OCI-LY1 (cell line): ENCODE measurements around the gene FAXC.

Experiments
- H2AFZ ChIP-seq: fragments of 200-600 bp; sonication (generic), shearing (Covaris generic); 2 replicates; pipeline ENCODE4 v1.6.0; 2014; ENCODE audit warnings: antibody characterized with exemption, mild to moderate bottlenecking, low read length
- H3F3A ChIP-seq: fragments of 200-600 bp; sonication (generic), shearing (Covaris generic); 2 replicates; pipeline ENCODE4 v1.6.0; 2014; ENCODE audit warnings: mild to moderate bottlenecking, antibody characterized with exemption, low read length, moderate library complexity; ENCODE audit not compliant: insufficient read depth
- H3K27ac ChIP-seq: fragments of 200-600 bp; sonication (generic); 2 replicates; pipeline ENCODE4 v1.5.1; 2014; ENCODE audit warnings: low read length, mixed run types, mild to moderate bottlenecking, low read depth; ENCODE audit not compliant: poor library complexity, severe bottlenecking
- H3K27me3 ChIP-seq: fragments of 200-600 bp; sonication (generic); 2 replicates; pipeline ENCODE4 v1.6.0; 2014; ENCODE audit warnings: antibody characterized with exemption, mild to moderate bottlenecking, low read length, moderate library complexity; ENCODE audit not compliant: insufficient read depth
- H3K36me3 ChIP-seq: fragments of 200-600 bp; sonication (generic); 2 replicates; pipeline ENCODE4 v1.6.1; 2014; ENCODE audit warnings: mild to moderate bottlenecking, antibody characterized with exemption, low read length, moderate library complexity, mixed read lengths; ENCODE audit not compliant: insufficient read depth
- H3K4me1 ChIP-seq: fragments of 200-600 bp; sonication (generic); 2 replicates; pipeline ENCODE4 v1.5.1; 2014; ENCODE audit warnings: mild to moderate bottlenecking, low read length, moderate library complexity; ENCODE audit not compliant: insufficient read depth, severe bottlenecking
- H3K4me2 ChIP-seq: fragments of 200-600 bp; sonication (generic), shearing (Covaris generic); 2 replicates; pipeline ENCODE4 v1.6.1; 2014; ENCODE audit warnings: low read length
- H3K4me3 ChIP-seq: fragments of 200-600 bp; sonication (generic); 2 replicates; pipeline ENCODE4 v1.5.1; 2014; ENCODE audit warnings: low read length, low read depth, mild to moderate bottlenecking, mixed read lengths; ENCODE audit not compliant: poor library complexity, severe bottlenecking
- H3K79me2 ChIP-seq: fragments of 200-600 bp; shearing (Covaris generic); 2 replicates; pipeline ENCODE4 v1.6.1; 2016; ENCODE audit warnings: mixed run types, low read length, mixed read lengths; ENCODE audit not compliant: insufficient read depth
- H3K9ac ChIP-seq: fragments of 200-600 bp; sonication (generic), shearing (Covaris generic); 2 replicates; pipeline ENCODE4 v1.6.1; 2014; ENCODE audit warnings: mild to moderate bottlenecking, low read length, mixed read lengths
- H3K9me2 ChIP-seq: fragments of 200-600 bp; sonication (generic), shearing (Covaris generic); 2 replicates; pipeline ENCODE4 v1.6.1; 2014; ENCODE audit warnings: low read depth, mild to moderate bottlenecking, low read length, mixed read lengths
- H3K9me3 ChIP-seq: fragments of 200-600 bp; shearing (Covaris generic); 2 replicates; pipeline ENCODE4 v1.6.1; 2014; ENCODE audit warnings: low read length, mixed read lengths
- H4K20me1 ChIP-seq: fragments of 200-600 bp; sonication (generic), shearing (Covaris generic); 2 replicates; pipeline ENCODE4 v1.6.0; 2016; ENCODE audit warnings: mild to moderate bottlenecking, low read length; ENCODE audit not compliant: insufficient read depth
- CTCF ChIP-seq: fragments of 200-600 bp; sonication (generic), shearing (Covaris generic); IDR thresholded peaks from 2 replicates; pipeline ENCODE4 v1.5.1; 2017; ENCODE audit warnings: mild to moderate bottlenecking, antibody characterized with exemption, low read length, moderate library complexity, mixed read lengths
- EZH2 ChIP-seq: fragments of 200-600 bp; sonication (generic), shearing (Covaris generic); IDR thresholded peaks from 2 replicates; pipeline ENCODE4 v1.8.0; 2017; ENCODE audit warnings: borderline replicate concordance, mixed run types, mild to moderate bottlenecking, antibody characterized with exemption, low read length, moderate library complexity, mixed read lengths

FAXC gene

GRCh38 chr6:99295276-99295675, 54.2 kb downstream of the FAXC start:
- Histone ChIP-seq H3K4me2 (no peak overlapping the region), H3F3A (no peaks in the 10 kb centered on the region), H4K20me1 (no peaks in the 10 kb centered on the region), H2AFZ (no peak overlapping the region), H3K4me1 (no peaks in the 10 kb centered on the region), H3K27ac (no peak overlapping the region), H3K36me3 (no peaks in the 10 kb centered on the region), H3K4me3 (no peak overlapping the region), H3K9me3 (no peaks in the 10 kb centered on the region), H3K79me2 (no peaks in the 10 kb centered on the region), H3K9me2 (no peaks in the 10 kb centered on the region), H3K27me3 (0 out of 2 replicates have a peak, but pooled peaks cover 5% of the 10 kb centered on the region), H3K9ac (no peak overlapping the region)
- no peak for TF ChIP-seq CTCF
- TF ChIP-seq EZH2 = no peak

GRCh38 chr6:99294786-99295185, 54.7 kb downstream of the FAXC start:
- H3K4me3 ChIP-seq = no peak overlapping the region

GRCh38 chr6:99289701-99290100, 59.8 kb downstream of the FAXC start:
- Histone ChIP-seq H3K79me2 (no peaks in the 10 kb centered on the region), H4K20me1 (no peaks in the 10 kb centered on the region), H3K9me2 (no peaks in the 10 kb centered on the region), H3K9ac (no peak overlapping the region), H3K27me3 (no peaks in the 10 kb centered on the region), H3K27ac (no peak overlapping the region), H3K9me3 (no peaks in the 10 kb centered on the region), H2AFZ (no peak overlapping the region), H3K4me2 (no peak overlapping the region), H3F3A (no peaks in the 10 kb centered on the region), H3K4me3 (no peak overlapping the region), H3K36me3 (no peaks in the 10 kb centered on the region), H3K4me1 (no peaks in the 10 kb centered on the region)
- TF ChIP-seq CTCF = no peak
- TF ChIP-seq EZH2 = no peak

More at GRCh38 chr6:99294786-99295185, 54.7 kb downstream of the FAXC start:
- H3K79me2 ChIP-seq = no peaks in the 10 kb centered on the region
- no peak overlapping the region for H3K4me2 ChIP-seq
- H3K4me1 ChIP-seq = no peaks in the 10 kb centered on the region
- TF ChIP-seq CTCF (no peak), EZH2 (no peak)
- H3K36me3 ChIP-seq = no peaks in the 10 kb centered on the region
- H4K20me1 ChIP-seq = no peaks in the 10 kb centered on the region
- H3K9me2 ChIP-seq = no peaks in the 10 kb centered on the region
- no peaks in the 10 kb centered on the region for H3K9me3 ChIP-seq
- H3K27ac ChIP-seq = no peak overlapping the region
- H3K27me3 ChIP-seq = 0 out of 2 replicates have a peak, but pooled peaks cover 5% of the 10 kb centered on the region
- H3K9ac ChIP-seq = no peak overlapping the region
- H2AFZ ChIP-seq = no peak overlapping the region
- H3F3A ChIP-seq = no peaks in the 10 kb centered on the region
